ENCODE measurements around the gene FUT6.
"Not testable (repeated sequence)": the region's sequence is repeated elsewhere in the genome, so short reads cannot be mapped to it uniquely, and the experiment has no call there.

The FUT6 gene

DNA sequence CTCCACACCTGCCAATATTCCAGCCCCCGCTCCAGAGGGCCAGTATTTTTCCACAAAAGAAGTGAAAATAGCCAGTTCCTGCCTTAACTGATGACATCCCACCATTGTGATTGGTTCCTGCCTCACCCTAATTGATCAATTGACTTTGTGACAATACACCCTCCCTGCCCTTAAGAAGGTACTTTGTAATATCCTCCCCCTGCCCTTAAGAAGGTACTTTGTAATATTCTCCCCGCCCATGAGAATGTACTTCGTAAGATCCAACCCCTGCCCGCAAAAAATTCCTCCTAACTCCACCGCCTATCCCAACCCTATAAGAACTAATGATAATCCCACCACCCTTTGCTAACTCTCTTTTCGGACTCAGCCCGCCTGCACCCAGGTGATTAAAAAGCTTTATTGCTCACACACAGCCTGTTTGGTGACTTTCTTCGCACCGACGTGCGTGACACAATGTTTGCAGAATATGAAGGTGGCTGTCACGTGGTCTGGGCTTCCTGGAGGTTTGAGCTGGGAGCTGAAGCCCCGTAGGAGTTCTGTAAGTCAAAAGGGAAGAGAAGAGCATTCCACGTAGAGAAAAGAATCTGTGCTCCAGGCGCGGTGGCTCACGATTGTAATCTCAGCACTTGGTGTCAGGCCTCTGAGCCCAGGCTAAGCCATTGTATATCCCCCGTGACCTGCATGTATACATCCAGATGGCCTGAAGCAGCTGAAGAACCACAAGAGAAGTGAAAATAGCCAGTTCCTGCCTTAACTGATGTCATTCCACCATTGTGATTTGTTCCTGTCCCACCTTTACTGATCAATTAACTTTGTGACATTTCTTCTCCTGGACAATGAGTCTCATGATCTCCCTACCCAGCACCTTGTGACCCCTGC is 17.9 kb upstream of the FUT6 start:
- DNase-seq (ENCODE audit: low read depth, low spot score) = no peak

GRCh38 chr19:5855151-5855550 is 15.6 kb upstream of the FUT6 start:
- not testable (repeated sequence) for DNase-seq (ENCODE audit: low read depth, low spot score)

DNA sequence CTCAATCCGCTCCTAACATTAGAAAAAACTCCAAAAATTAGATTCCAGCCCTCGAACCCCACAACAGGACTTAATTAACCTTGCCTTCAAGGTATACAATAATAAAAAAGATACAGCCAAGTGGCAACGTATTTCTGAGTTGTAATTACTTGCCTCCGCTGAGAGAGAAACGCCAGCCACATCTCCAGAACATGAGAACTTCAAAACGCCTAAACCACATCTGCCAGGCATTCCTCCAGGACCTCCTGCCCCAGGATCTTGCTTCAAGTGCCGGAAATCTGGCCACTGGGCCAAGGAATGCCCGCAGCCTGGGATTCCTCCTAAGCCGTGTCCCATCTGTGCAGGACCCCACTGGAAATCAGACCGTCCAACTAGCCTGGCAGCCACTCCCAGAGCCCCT is 14.6 kb upstream of the FUT6 start:
- DNase-seq (ENCODE audit: low read depth, low spot score) = not testable (repeated sequence)

GRCh38 chr19:5851302-5851701 is 11.8 kb upstream of the FUT6 start, which contains the start of gene FUT3:
Gene FUT3, minus strand, starts transcription at chr19:5851449.
- no peak for DNase-seq (ENCODE audit: low read depth, low spot score)

DNA sequence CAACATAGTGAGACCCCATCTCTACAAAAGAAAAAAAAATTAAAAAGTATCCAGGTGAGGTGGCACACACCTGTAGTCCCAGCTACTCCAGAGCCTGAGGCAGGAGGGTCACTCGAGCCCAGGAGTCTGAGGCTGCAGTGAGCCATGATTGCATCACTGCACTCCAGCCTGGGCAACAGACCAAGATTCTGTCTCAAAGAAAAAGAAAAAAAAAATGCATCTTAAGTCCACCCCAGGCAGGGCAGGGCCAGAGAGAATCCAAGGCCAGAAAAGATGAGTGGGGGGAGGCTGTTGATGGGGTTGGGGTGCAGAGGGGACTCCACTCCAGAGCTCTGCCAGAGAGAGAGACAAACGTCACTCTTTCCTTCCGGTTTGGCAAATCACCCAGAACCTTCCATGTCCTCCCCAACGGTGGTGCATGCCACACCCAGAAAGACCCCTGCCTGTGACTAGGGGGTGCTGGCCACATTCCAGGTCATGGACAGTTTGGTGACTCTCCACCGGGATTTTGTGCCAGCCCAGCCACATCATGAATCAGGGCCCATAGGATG is 11.3 kb upstream of the FUT6 start:
- DNase-seq (ENCODE audit: low read depth, low spot score) = no peak

- DNase-seq (ENCODE audit: low read depth, low spot score) = no peak
Measured at GRCh38 chr19:5850189-5850588, 10.7 kb upstream of the FUT6 start.

DNA sequence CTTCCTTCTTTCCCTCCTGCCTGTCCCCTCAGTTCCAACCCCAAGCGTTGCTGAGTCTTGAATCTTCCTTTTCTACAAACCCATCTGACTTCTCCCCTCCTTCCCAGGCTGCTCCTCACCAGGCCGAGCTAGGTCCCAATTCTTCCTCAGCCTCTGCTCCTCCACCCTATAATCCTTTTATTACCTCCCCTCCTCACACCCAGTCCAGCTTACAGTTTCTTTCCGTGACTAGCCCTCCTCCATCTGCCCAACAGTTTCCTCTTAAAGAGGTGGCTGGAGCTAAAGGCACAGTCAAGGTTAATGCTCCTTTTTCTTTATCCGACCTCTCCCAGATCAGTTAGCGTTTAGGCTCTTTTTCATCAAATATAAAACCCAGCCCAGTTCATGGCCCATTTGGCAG is 9.1 kb upstream of the FUT6 start:
- DNase-seq (ENCODE audit: low read depth, low spot score) = not testable (repeated sequence)

DNA sequence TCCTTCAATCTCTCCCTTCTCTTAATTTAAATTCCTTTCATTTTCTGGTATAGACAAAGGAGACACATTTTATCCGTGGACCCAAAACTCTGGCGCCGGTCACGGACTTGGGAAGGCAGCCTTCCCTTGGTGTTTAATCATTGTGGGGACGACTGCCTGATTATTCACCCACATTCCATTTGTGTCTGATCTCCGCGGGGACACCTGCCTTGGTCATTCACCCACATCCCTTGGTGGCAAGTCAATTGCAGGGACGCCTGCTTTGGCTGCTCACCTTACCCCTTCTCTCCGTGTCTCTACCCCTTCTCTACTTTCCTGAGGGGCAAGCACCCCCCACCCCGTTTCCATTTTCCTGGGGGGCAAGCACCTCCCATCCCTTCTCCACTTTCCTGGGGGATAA is 8.3 kb upstream of the FUT6 start:
- not testable (repeated sequence) for DNase-seq (ENCODE audit: low read depth, low spot score)

- no peak for DNase-seq (ENCODE audit: low read depth, low spot score)
Measured at GRCh38 chr19:5844456-5845433, 5.2 kb upstream of the FUT6 start.

- DNase-seq (ENCODE audit: low read depth, low spot score) = no peak
Measured at GRCh38 chr19:5843295-5843927, 3.9 kb upstream of the FUT6 start.

DNA sequence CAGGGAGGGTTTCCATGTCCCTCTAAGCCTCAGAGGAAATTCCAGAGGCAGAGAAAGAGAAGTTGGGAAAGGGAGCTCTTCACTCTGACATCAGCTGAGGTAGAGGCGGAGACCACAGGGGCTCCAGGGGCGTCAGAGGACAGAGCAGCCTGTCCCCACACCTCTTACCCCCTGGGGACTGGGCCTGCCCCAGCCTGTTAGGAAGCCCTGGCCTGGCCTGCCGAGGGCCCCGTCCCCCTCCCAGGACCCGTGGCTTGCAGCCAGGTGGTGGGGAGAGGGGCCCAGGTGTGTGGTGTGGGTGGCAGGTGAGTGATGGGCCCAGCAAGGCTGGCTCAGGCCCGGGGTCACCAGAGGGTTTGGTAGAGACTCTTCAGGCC is 2.2 kb upstream of the FUT6 start:
- not testable (repeated sequence) for DNase-seq (ENCODE audit: low read depth, low spot score)

DNA sequence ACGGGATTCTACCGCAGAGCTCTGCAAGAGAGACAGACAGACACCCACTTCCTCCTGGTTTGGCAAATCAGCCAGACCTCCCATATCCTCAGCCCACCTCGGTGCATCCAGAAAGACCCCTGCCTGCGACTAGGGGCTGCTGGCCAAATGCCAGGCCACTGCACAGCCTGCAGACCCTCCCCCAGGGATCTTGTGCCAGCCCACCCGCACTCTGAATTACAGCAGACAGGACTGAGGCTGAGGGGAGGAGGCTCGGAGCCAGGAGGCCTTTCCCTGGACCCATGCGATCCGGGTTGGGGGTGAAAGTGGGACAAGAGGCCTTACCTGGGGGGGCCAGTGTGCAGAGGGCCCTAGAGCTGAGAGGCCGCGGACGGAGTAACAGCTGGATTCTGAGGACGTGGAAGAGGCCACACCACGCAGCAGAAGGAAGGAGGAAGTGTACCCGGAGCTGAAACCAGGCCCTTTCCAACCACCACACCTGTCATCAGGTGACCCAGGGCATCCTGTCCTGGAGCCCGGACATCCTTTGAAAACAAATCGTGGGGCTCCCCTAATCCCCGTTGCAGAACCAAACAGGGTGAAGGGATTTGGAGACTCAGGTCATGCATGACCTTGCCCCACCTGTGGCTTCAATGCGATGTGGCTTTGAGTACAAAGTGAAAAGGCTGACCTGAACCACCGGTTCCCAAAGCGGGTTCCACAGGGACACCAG is 993 bp downstream of the FUT6 start:
- no peak for DNase-seq (ENCODE audit: low read depth, low spot score)

GRCh38 chr19:5837761-5838352 is 1.6 kb downstream of the FUT6 start:
- DNase-seq (ENCODE audit: low read depth, low spot score) = no peak

DNA sequence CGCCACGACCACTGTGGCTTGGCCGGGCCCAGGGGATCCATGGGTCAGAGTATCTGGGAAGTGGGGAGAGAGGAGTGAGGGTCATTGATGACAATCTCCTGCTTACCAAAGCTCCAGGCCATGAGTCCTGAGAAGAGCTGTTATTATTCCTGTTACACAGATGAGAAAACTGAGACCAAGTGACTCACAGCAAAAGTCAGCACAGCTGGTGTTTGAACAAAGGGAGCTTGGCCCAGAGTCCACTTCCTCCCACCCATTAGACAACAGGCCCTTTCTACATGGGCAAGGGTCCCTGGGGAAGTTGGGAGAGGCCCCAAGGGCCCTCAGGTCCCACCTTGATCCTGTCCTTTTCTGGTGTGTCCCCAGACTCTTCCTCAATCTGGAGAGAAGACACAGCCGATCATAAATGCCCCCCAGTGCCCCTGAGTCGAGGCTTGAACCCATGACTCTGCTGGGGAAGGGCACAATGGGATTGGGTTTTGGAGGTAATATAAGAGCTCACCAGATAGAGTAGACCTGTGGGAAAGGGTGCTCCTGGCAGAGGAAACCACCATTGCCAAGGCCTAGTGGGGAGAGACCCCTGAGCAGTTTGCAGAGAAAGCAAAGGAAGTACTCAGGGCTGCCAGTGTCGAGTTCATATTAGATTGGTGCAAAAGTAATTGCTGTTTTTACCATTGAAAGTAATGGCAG is 6.8 kb downstream of the FUT6 start:
- no peak for DNase-seq (ENCODE audit: low read depth, low spot score)

DNA sequence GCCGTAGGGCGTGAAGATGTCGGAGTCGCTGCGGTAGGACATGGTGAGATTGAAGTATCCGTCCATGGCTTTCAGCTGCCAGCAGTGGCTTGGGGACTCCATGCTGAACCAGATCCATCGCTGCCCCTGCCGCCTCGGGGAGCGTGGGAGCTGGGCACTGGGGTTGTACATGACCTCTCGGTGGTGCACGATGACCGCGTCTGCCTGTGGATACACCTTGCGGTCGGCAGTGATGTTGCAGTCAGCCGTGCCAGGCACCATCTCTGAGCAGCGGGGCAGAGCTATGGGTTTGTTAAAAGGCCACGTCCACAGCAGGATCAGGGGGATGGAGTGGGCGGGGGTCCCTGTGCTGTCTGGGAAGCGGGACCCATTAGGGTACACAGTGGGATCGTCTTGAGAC is 7.4 kb downstream of the FUT6 start:
- DNase-seq (ENCODE audit: low read depth, low spot score) = no peak

- no peak for DNase-seq (ENCODE audit: low read depth, low spot score)
Measured at GRCh38 chr19:5831159-5831558, 8.3 kb downstream of the FUT6 start.

DNA sequence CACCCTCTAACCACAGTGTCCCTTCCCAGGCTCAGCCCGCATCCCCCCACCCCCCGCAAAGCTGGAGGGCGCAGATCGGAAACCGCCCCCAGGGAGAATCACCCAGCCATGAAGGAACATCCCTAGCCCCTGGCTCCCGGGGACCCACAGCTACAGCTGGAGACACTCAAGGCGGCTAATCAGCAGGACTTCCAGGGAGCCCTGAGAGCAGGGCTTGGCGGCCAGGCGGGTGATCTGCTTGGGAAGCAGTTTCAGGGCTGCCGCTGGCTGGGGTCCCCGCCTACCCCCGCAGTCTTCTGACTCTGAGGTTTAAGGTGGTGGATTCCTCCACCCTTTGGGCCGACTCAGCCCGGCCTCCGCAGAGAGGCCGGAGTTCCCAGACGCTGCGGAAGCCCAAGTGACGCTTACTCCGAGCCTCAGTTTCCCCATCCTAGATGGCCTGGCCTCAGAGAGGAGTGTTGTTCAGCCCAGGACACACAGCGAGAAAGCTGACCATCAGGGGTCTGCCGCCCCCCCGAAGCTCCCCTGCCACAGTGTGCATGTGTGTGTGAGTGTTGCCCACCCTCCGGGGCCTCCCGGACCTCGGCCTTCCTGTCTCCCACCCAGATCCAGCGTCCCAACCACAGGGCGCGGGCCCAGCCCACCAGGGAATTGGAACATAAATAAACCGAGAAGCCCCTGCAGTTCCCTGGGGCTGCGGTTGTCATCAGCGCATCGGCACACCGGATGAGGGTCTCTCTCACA is 9.8 kb downstream of the FUT6 start:
- DNase-seq (ENCODE audit: low read depth, low spot score) = no peak

DNA sequence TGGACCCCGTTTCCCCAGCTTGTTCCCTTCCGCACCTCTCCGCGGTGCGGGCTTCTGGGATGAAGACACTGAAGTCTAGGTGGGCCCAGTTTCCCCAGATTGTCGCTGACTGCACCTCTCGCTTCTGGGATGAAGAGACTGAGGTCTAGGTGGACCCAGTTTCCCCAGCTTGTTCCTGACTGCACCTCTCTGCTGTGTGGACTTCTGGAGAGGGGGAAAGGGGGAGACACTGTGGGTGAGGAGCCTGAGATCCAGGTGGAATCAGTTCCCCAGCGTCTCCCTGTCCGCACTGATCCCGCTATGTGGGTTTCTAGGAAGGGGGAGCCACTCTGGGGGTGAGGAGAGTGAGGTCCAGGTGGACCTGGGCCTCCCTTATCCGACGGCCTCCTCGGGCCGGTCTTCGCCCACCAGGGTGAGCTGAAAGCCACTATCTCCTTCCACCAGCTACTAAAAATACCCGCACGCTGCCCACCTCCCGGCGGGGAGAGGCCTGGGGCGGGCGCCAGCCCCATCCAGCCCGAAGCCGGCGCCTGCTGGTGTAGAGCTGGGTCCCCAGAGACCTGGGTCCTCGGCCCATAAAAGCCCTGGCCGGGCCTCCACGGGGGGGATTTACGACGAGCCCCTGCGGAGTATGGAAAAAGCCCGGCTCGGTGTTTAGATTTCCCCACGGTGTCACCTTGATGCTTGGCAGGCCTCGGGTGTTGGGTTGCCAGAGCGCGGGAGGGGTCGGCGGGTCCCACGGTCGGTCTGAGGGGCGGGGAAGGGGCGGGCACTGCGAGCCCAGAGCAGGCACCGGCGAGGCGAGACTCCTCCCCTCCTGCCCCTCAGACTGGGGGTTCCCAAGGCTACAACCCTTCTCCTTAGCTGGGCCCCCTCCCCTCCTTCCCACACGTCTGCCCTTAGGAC is 10.6 kb downstream of the FUT6 start:
- no peak for DNase-seq (ENCODE audit: low read depth, low spot score)
